ENCODE data around the gene MINDY2. TPM values are rescaled to one million over a fixed set of nuclear protein-coding genes. Genes with fewer than 3 reads are reported as not detected.

MINDY2 gene
- total and polyA plus RNA-seq, 9 of the 15 experiments (the other 6 are each of a cell fraction or from before 2014, with no cell fraction given): 2.4 to 15.3 (median 7.2) TPM

GRCh38 chr15:58749532-58750337 is 21.4 kb upstream of the MINDY2 start, which contains the start of gene ADAM10 (continued):
- no peak for TF ChIP-seq HDGF (IDR thresholded peaks at IDR 0.05)
- no peak for TF ChIP-seq ZNF584 (CRISPR knock-in tag; IDR thresholded peaks at IDR 0.05; ENCODE audit: low read depth)
- TF ChIP-seq GTF3C2 (IDR thresholded peaks at IDR 0.05; ENCODE audit: borderline replicate concordance, extremely low read depth, insufficient read length): no peak
- TF ChIP-seq BRF1 (IDR thresholded peaks at IDR 0.05; ENCODE audit: borderline replicate concordance, extremely low read depth, insufficient read length): no peak
- peak; percentile 58 for TF ChIP-seq TAF1 (IDR thresholded peaks at IDR 0.05; ENCODE audit: control insufficient read depth, extremely low read depth, insufficient read depth, low read length, severe bottlenecking)
- no peak for TF ChIP-seq MCM3 (IDR thresholded peaks at IDR 0.05)
- no peak for TF ChIP-seq ARNT (IDR thresholded peaks at IDR 0.05)
- TF ChIP-seq NBN (IDR thresholded peaks at IDR 0.05; ENCODE audit: low read depth): peak; percentile 61; the same call in 1 of the 2 replicates
- no peak for TF ChIP-seq MTF1 (CRISPR knock-in tag; IDR thresholded peaks at IDR 0.05; ENCODE audit: borderline replicate concordance)
- TF ChIP-seq HOXB6 (CRISPR knock-in tag; IDR thresholded peaks at IDR 0.05; ENCODE audit: borderline replicate concordance): no peak
- TF ChIP-seq FOXK1 (CRISPR knock-in tag; IDR thresholded peaks at IDR 0.05; ENCODE audit: borderline replicate concordance): no peak
- no peak for TF ChIP-seq PURB (CRISPR knock-in tag; IDR thresholded peaks at IDR 0.05; ENCODE audit: low read depth)
- TF ChIP-seq THAP7 (CRISPR knock-in tag; IDR thresholded peaks at IDR 0.05): no peak
- TF ChIP-seq SRSF7 (optimal IDR thresholded peaks at IDR 0.05; ENCODE audit: low read depth, low read length): no peak
- TF ChIP-seq ID3 (CRISPR knock-in tag; IDR thresholded peaks at IDR 0.05): no peak
- no peak for TF ChIP-seq ID3 (tag; IDR thresholded peaks at IDR 0.05)
- TF ChIP-seq GATAD2A (IDR thresholded peaks at IDR 0.05): no peak
- peak; percentile 43 for TF ChIP-seq BCOR (IDR thresholded peaks at IDR 0.05)
- TF ChIP-seq U2AF2 (optimal IDR thresholded peaks at IDR 0.05; ENCODE audit: low read depth, low read length): no peak
- TF ChIP-seq RNF2 (IDR thresholded peaks at IDR 0.05): no peak
- no peak for TF ChIP-seq ZNF507 (tag; conservative IDR thresholded peaks at IDR 0.05)
- TF ChIP-seq TAF15 (IDR thresholded peaks at IDR 0.05; ENCODE audit: low read depth, low read length): no peak
- TF ChIP-seq ZBTB17 (CRISPR knock-in tag; IDR thresholded peaks at IDR 0.05): no peak; the same call in 1 of the 2 replicates
- TF ChIP-seq TCF15 (CRISPR knock-in tag; IDR thresholded peaks at IDR 0.05): no peak
- TF ChIP-seq SMAD1 (IDR thresholded peaks at IDR 0.05; ENCODE audit: low read depth, low read length, partially characterized antibody): peak; percentile 47

All from K562 (cell line).